BLaER1 (cell line): ENCODE measurements around the gene DSG2.
A peak's percentile ranks its signal among the peaks of the same experiment; 100 is the strongest.
"Not testable (repeated sequence)": the region's sequence is repeated elsewhere in the genome, so short reads cannot be mapped to it uniquely, and the experiment has no call there.

Experiments
- H3K27ac ChIP-seq: shearing (Covaris generic); formaldehyde crosslinking; 2 replicates; pipeline ENCODE4 v1.8.1; 2022
- H3K27me3 ChIP-seq: shearing (Covaris generic); formaldehyde crosslinking; 2 replicates; pipeline ENCODE4 v1.8.1; 2022
- H3K36me3 ChIP-seq: shearing (Covaris generic); formaldehyde crosslinking; 2 replicates; pipeline ENCODE4 v1.8.1; 2022
- H3K4me1 ChIP-seq: shearing (Covaris generic); formaldehyde crosslinking; 2 replicates; pipeline ENCODE4 v1.8.1; 2022
- H3K4me2 ChIP-seq: shearing (Covaris generic); formaldehyde crosslinking; 2 replicates; pipeline ENCODE4 v1.8.1; 2022
- H3K4me3 ChIP-seq: shearing (Covaris generic); formaldehyde crosslinking; 2 replicates; pipeline ENCODE4 v1.8.1; 2022
- H3K9ac ChIP-seq: shearing (Covaris generic); formaldehyde crosslinking; 2 replicates; pipeline ENCODE4 v1.8.1; 2022
- H3K9me3 ChIP-seq: shearing (Covaris generic); formaldehyde crosslinking; 2 replicates; pipeline ENCODE4 v1.8.1; 2022
- H4K20me1 ChIP-seq: shearing (Covaris generic); formaldehyde crosslinking; 2 replicates; pipeline ENCODE4 v1.8.1; 2022
- Cebpa-rat ChIP-seq: shearing (Covaris generic); IDR thresholded peaks from 2 replicates; pipeline ENCODE4 v1.8.1; 2022

DSG2 gene

GRCh38 chr18:31498574-31499524 is 872 bp downstream of the DSG2 start:
- H3K27ac ChIP-seq: peak overlapping the region; percentile 49; the same call in 1 of the 2 replicates
- H3K4me1 ChIP-seq: peaks cover 12% of the 10 kb centered on the region; the same call in 1 of the 2 replicates
- peak overlapping the region; percentile 74 for H3K9ac ChIP-seq
- no peaks in the 10 kb centered on the region for H4K20me1 ChIP-seq
- H3K36me3 ChIP-seq: no peaks in the 10 kb centered on the region
- peak overlapping the region; percentile 75 for H3K4me2 ChIP-seq
- no peak for TF ChIP-seq Cebpa-rat
- peaks cover 16% of the 10 kb centered on the region for H3K27me3 ChIP-seq
- H3K4me3 ChIP-seq: peak overlapping the region; percentile 73
- peaks cover 12% of the 10 kb centered on the region; the same call in 1 of the 2 replicates for H3K9me3 ChIP-seq

DNA sequence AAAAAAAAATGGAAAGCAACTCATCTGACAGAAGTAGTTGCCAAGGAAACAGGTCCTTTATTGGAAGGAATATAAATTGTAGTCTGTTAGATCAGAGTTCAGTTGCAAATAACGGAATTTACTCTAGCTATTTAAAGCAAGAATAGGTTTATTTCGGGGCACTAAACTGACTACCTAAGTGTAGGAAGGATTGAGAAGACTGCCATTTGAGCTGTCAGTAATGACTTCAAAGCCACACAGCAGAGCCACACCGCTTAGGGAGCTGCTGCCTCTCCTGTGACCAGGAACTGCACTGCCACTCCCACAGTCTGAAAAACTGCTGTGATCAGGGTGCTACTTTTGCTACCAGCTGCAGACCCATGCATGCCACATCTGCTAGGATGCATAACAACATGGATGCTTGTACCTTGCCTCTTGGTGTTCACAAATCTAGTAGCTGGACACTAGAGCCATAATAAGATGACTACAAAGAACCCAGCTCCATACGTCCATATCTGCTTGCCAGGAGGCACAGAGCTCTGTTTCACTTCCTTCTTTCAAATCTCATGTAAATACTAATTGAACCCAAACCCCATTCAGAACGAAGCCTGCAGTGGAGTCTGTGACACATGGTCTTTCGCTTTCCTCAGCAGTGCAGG is 2.2 kb downstream of the DSG2 start:
- Histone ChIP-seq H3K27ac (no peak overlapping the region), H3K4me3 (no peak overlapping the region), H3K4me2 (no peak overlapping the region), H3K9me3 (peaks cover 12% of the 10 kb centered on the region; the same call in 1 of the 2 replicates), H3K4me1 (peaks cover 12% of the 10 kb centered on the region; the same call in 1 of the 2 replicates), H3K36me3 (no peaks in the 10 kb centered on the region), H3K9ac (no peak overlapping the region), H4K20me1 (no peaks in the 10 kb centered on the region), H3K27me3 (peaks cover 16% of the 10 kb centered on the region)
- no peak for TF ChIP-seq Cebpa-rat

GRCh38 chr18:31503011-31503410 is 5.0 kb downstream of the DSG2 start:
- TF ChIP-seq Cebpa-rat: no peak
- H3K27me3 ChIP-seq: peaks cover 5% of the 10 kb centered on the region; the same call in 1 of the 2 replicates
- peaks cover 12% of the 10 kb centered on the region; the same call in 1 of the 2 replicates for H3K4me1 ChIP-seq
- no peak overlapping the region for H3K9ac ChIP-seq
- H3K9me3 ChIP-seq: peaks cover 6% of the 10 kb centered on the region; the same call in 1 of the 2 replicates
- no peak overlapping the region for H3K27ac ChIP-seq
- no peaks in the 10 kb centered on the region for H3K36me3 ChIP-seq
- no peak overlapping the region for H3K4me2 ChIP-seq
- H4K20me1 ChIP-seq: no peaks in the 10 kb centered on the region
- no peak overlapping the region for H3K4me3 ChIP-seq

DNA sequence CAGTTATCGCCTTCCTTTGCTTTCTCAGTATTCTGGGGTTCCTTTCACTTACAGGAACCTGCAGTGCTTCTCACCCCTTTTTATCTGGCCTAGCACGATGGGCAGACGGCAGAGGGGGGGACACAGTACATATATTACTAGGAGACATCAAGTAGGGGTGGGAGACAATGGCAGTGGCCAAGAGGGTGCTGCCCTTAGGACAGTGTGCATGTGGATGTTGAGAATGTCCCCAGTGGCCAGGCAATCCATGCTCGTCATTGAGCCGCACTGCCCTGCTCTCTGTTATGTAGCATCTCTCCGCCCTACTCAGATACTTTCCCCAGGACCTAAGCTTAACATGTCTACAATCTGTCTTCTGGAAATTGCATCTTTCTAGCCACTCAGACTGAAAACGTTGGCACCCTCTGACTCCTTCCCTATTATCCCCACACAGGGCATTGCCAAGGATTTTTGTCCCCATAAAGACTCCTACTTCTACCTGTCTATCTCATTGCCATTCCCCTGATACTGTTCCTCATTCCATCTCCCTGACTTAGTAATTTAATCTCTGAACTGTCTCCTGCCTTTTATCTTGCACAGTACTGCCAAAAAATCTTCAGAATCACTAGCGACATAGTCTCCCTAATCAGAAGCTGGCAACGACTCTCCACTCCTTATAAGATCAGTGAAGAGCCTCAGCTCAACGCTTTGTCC is 6.6 kb downstream of the DSG2 start:
- Histone ChIP-seq H3K27me3 (no peaks in the 10 kb centered on the region), H3K27ac (no peak overlapping the region), H3K36me3 (no peaks in the 10 kb centered on the region), H3K4me2 (no peak overlapping the region), H3K4me3 (no peak overlapping the region), H3K9me3 (no peaks in the 10 kb centered on the region), H3K4me1 (peaks cover 5% of the 10 kb centered on the region; the same call in 1 of the 2 replicates), H4K20me1 (no peaks in the 10 kb centered on the region), H3K9ac (no peak overlapping the region)
- no peak for TF ChIP-seq Cebpa-rat

- no peaks in the 10 kb centered on the region for H4K20me1 ChIP-seq
- no peak for TF ChIP-seq Cebpa-rat
- H3K9ac ChIP-seq: no peak overlapping the region
- no peaks in the 10 kb centered on the region for H3K27me3 ChIP-seq
- H3K4me1 ChIP-seq: peaks cover 2% of the 10 kb centered on the region; the same call in 1 of the 2 replicates
- H3K4me3 ChIP-seq: no peak overlapping the region
- no peaks in the 10 kb centered on the region for H3K36me3 ChIP-seq
- no peak overlapping the region for H3K27ac ChIP-seq
- no peak overlapping the region for H3K4me2 ChIP-seq
- no peaks in the 10 kb centered on the region for H3K9me3 ChIP-seq
Observed at GRCh38 chr18:31505156-31505555, 7.2 kb downstream of the DSG2 start.

- H3K4me3 ChIP-seq: no peak overlapping the region
- no peaks in the 10 kb centered on the region for H3K9me3 ChIP-seq
- no peaks in the 10 kb centered on the region for H3K4me1 ChIP-seq
- no peak overlapping the region for H3K9ac ChIP-seq
- H3K27ac ChIP-seq: no peak overlapping the region
- no peak overlapping the region for H3K4me2 ChIP-seq
- no peaks in the 10 kb centered on the region for H4K20me1 ChIP-seq
- H3K36me3 ChIP-seq: no peaks in the 10 kb centered on the region
- H3K27me3 ChIP-seq: no peaks in the 10 kb centered on the region
- TF ChIP-seq Cebpa-rat: no peak
Observed at GRCh38 chr18:31506024-31506742, 8.2 kb downstream of the DSG2 start.

GRCh38 chr18:31507124-31507523 is 9.1 kb downstream of the DSG2 start:
- not testable (repeated sequence) for H3K4me2 ChIP-seq, H3K4me3 ChIP-seq, H3K9ac ChIP-seq, H3K27ac ChIP-seq, H3K9me3 ChIP-seq, H4K20me1 ChIP-seq, H3K27me3 ChIP-seq, H3K36me3 ChIP-seq, H3K4me1 ChIP-seq

- Histone ChIP-seq H3K4me2 (no peak overlapping the region), H3K27me3 (no peaks in the 10 kb centered on the region), H4K20me1 (no peaks in the 10 kb centered on the region), H3K27ac (no peak overlapping the region), H3K9me3 (no peaks in the 10 kb centered on the region), H3K4me1 (no peaks in the 10 kb centered on the region), H3K36me3 (no peaks in the 10 kb centered on the region), H3K4me3 (no peak overlapping the region), H3K9ac (no peak overlapping the region)
- no peak for TF ChIP-seq Cebpa-rat
Observed at GRCh38 chr18:31508781-31509180, 10.8 kb downstream of the DSG2 start.

- Histone ChIP-seq H3K4me2 (no peak overlapping the region), H3K4me1 (no peaks in the 10 kb centered on the region), H3K9ac (no peak overlapping the region), H3K27ac (no peak overlapping the region), H3K9me3 (no peaks in the 10 kb centered on the region), H3K4me3 (no peak overlapping the region), H3K27me3 (no peaks in the 10 kb centered on the region), H4K20me1 (no peaks in the 10 kb centered on the region), H3K36me3 (no peaks in the 10 kb centered on the region)
- TF ChIP-seq Cebpa-rat: no peak
Observed at GRCh38 chr18:31509571-31509970, 11.6 kb downstream of the DSG2 start.
